ENCODE measurements around the gene RBKS. TPM values are rescaled to one million over a fixed set of nuclear protein-coding genes. Genes with fewer than 3 reads are reported as not detected.

The RBKS gene
- total and polyA plus RNA-seq, 2 of the 8 experiments (the other 6 are each of a cell fraction or from before 2014, with no cell fraction given) = 1.1 to 1.5 TPM

DNA sequence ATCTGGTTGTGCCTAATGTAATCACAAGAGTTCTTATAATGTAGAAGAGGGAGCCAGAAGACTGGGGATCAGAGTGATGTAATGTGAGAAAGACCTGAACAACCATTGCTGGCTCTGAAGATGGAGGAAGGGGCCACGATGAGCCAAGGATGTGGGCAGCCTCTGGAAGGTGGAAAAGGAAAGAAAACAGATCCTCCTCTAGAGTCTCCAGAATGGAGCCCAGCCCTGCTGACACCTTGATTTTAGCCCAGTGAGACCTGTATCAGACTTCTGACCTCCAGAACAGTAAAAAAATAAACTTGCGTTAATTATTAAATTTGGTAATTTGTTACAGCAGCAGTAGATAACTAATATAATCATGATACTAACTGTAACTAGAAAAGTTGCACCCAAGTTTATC is 3.1 kb downstream of the RBKS start:
- peaks cover 6% of the 10 kb centered on the region for H3K23me2 ChIP-seq (ENCODE audit: low read depth, low read length)
- 0 out of 4 replicates have a peak, but pooled peaks cover 0 to 3% of the 10 kb centered on the region in 2 experiments for H3K79me2 ChIP-seq (ENCODE audit: control insufficient read depth in 1 of 2, insufficient read depth in 2 of 2, low read length in 2 of 2)
- no peak overlapping the region for H2BK20ac ChIP-seq (ENCODE audit: low read length)
- H3K56ac ChIP-seq (replicated peaks; ENCODE audit: insufficient read length, low read depth, low read length) = no peak overlapping the region
- CTCF ChIA-PET (ENCODE audit: partially characterized antibody) = interaction anchor here (1.0 kb wide), 1 partner anchor 204 kb away, joined by 3 read pairs; no protein-coding TSS in a partner anchor
- no peak overlapping the region for H3K27ac ChIP-seq (ENCODE audit: low read depth, low read length)
- POLR2A ChIA-PET (ENCODE audit: partially characterized antibody) = no interaction called here
- H3K27me3 ChIP-seq (replicated peaks in 1 of 4; ENCODE audit: control insufficient read depth in 3 of 4, extremely low read depth in 1 of 4, insufficient read depth in 3 of 4, low read length in 3 of 4) = no peaks in the 10 kb centered on the region
- no peak overlapping the region for H2BK120ac ChIP-seq (replicated peaks; ENCODE audit: low read depth, low read length)
- no peak overlapping the region for H2AFZ ChIP-seq (ENCODE audit: low read length)
- no peak overlapping the region for H2BK5ac ChIP-seq (ENCODE audit: low read depth, low read length)
- no peak overlapping the region for H3K14ac ChIP-seq (ENCODE audit: insufficient read length)
- 76% methylated on average over 2 of the region's 2 CpGs; no CpG with 5 or more reads in 1 of the 2 experiments for WGBS, 2 experiments (ENCODE audit: extremely low coverage in 1 of 2, insufficient coverage in 1 of 2, insufficient read length in 1 of 2, insufficient replicate concordance in 2 of 2, low coverage in 1 of 2, low lambda C conversion rate in 2 of 2, missing lambda C conversion rate in 1 of 2)
- H3K9ac ChIP-seq (replicated peaks in 1 of 4; ENCODE audit: extremely low read depth in 1 of 4, low read depth in 3 of 4, low read length in 3 of 4) = no peak overlapping the region
- no peak overlapping the region for H3K18ac ChIP-seq (ENCODE audit: extremely low read depth, low read length)
- H3K23ac ChIP-seq (ENCODE audit: insufficient read length) = no peak overlapping the region
- no peak for TF ChIP-seq GTF2F1 (IDR thresholded peaks at IDR 0.05; ENCODE audit: borderline replicate concordance, low read depth, low read length)
- no peak for TF ChIP-seq TCF12 (IDR thresholded peaks at IDR 0.05; ENCODE audit: low read depth, low read length)
- TF ChIP-seq POLR2A (IDR thresholded peaks at IDR 0.05; ENCODE audit: control extremely low read depth in 1 of 2, low read depth in 2 of 2, low read length in 2 of 2) = no peak
- TF ChIP-seq CBX5 (IDR thresholded peaks at IDR 0.05; ENCODE audit: low read depth, low read length) = no peak
- TF ChIP-seq MAFK (IDR thresholded peaks at IDR 0.05; ENCODE audit: low read depth, low read length) = no peak
- no peak for TF ChIP-seq BRCA1 (IDR thresholded peaks at IDR 0.05; ENCODE audit: low read depth, low read length)
- H3K36me3 ChIP-seq (ENCODE audit: control insufficient read depth in 2 of 4, insufficient read depth in 4 of 4, low read length in 3 of 4) = no peaks in the 10 kb centered on the region
- H4K5ac ChIP-seq (ENCODE audit: insufficient read length, low read depth, low read length) = no peak overlapping the region
- H4K8ac ChIP-seq (ENCODE audit: extremely low read depth, insufficient read depth, low read length) = no peak overlapping the region
- H3K4me3 ChIP-seq (ENCODE audit: extremely low read depth in 1 of 4, insufficient read depth in 2 of 4, low read depth in 3 of 4, low read length in 4 of 4) = no peak overlapping the region
- no peak overlapping the region for H3K4me2 ChIP-seq (ENCODE audit: insufficient read depth in 1 of 2, low read depth in 2 of 2, low read length in 2 of 2)
- H3K4ac ChIP-seq (replicated peaks; ENCODE audit: insufficient read length, low read depth, low read length) = no peak overlapping the region
- H2BK12ac ChIP-seq (ENCODE audit: low read depth, low read length) = no peak overlapping the region
- no peaks in the 10 kb centered on the region for H4K20me1 ChIP-seq (replicated peaks in 1 of 2; ENCODE audit: control insufficient read depth in 1 of 2, insufficient read depth in 2 of 2, low read length in 2 of 2)
- no peak for FAIRE-seq
- no peak for DNase-seq (ENCODE audit: low read depth in 1 of 2, low spot score in 2 of 2)
- no peak overlapping the region for H2BK15ac ChIP-seq (ENCODE audit: low read length)
- H3K9me3 ChIP-seq (ENCODE audit: insufficient read depth in 2 of 2, low read depth in 1 of 2, low read length in 1 of 2) = no peaks in the 10 kb centered on the region
- H4K91ac ChIP-seq (replicated peaks; ENCODE audit: insufficient read length, low read length) = no peak overlapping the region
- H3K4me1 ChIP-seq (replicated peaks in 1 of 4; ENCODE audit: control insufficient read depth in 3 of 4, insufficient read depth in 4 of 4, low read length in 3 of 4) = no peaks in the 10 kb centered on the region
- H2AK5ac ChIP-seq (ENCODE audit: low read depth, low read length) = no peak overlapping the region
- no peaks in the 10 kb centered on the region for H3K79me1 ChIP-seq (ENCODE audit: low read depth, low read length)

Measured in H1 (cell line).